CD4-positive, alpha-beta T cell treated with Interleukin-6 at 100 ng/mL for 8 hours (primary cell): ENCODE results near the gene KAT8.
"Not testable (repeated sequence)": the region's sequence is repeated elsewhere in the genome, so short reads cannot be mapped to it uniquely, and the experiment has no call there.

ENCODE experiments used
- DNase-seq: peaks from one replicate; pipeline ENCODE4 v3.0.0-alpha.2; 2020; ENCODE audit warnings: mixed read lengths, low spot score

Gene KAT8

GRCh38 chr16:31083981-31084380, 33.5 kb upstream of the KAT8 start:
- DNase-seq: no peak

GRCh38 chr16:31084584-31085302, 32.7 kb upstream of the KAT8 start:
- DNase-seq: no peak

GRCh38 chr16:31085411-31085810, 32.1 kb upstream of the KAT8 start:
- no peak for DNase-seq

- no peak for DNase-seq
Observed at GRCh38 chr16:31085873-31086628, 31.4 kb upstream of the KAT8 start.

- no peak for DNase-seq
Observed at GRCh38 chr16:31086629-31086906, 30.9 kb upstream of the KAT8 start.

GRCh38 chr16:31087481-31087880, 30.0 kb upstream of the KAT8 start:
- DNase-seq: no peak

- no peak for DNase-seq
Observed at GRCh38 chr16:31087971-31088370, 29.5 kb upstream of the KAT8 start.

GRCh38 chr16:31088459-31089183, 28.8 kb upstream of the KAT8 start, which contains the start of gene PRSS53:
Gene PRSS53 (minus strand): TSS chr16:31088943. CDS start chr16:31088809, 134 bp downstream.
- no peak for DNase-seq

- no peak for DNase-seq
Observed at GRCh38 chr16:31089199-31089598, 28.3 kb upstream of the KAT8 start.

- DNase-seq: no peak
Observed at GRCh38 chr16:31090540-31090939, 26.9 kb upstream of the KAT8 start.

- DNase-seq: no peak
Observed at GRCh38 chr16:31092330-31092729, 25.1 kb upstream of the KAT8 start.

- no peak for DNase-seq
Observed at GRCh38 chr16:31093132-31093703, 24.2 kb upstream of the KAT8 start.

- DNase-seq: no peak
Observed at GRCh38 chr16:31094088-31094423, 23.4 kb upstream of the KAT8 start.

GRCh38 chr16:31094424-31095120, 22.9 kb upstream of the KAT8 start, which contains the start of gene VKORC1:
Gene VKORC1 (minus strand): TSS chr16:31094797. CDS start chr16:31094729, 68 bp downstream.
- peak; percentile 88 for DNase-seq

GRCh38 chr16:31099860-31100638, 17.4 kb upstream of the KAT8 start:
- no peak for DNase-seq

- DNase-seq: not testable (repeated sequence)
Observed at GRCh38 chr16:31100876-31101641, 16.4 kb upstream of the KAT8 start.

- peak; percentile 67 for DNase-seq
Observed at GRCh38 chr16:31105677-31106213, 11.7 kb upstream of the KAT8 start.

GRCh38 chr16:31106509-31107464, 10.7 kb upstream of the KAT8 start:
- DNase-seq: no peak

- no peak for DNase-seq
Observed at GRCh38 chr16:31107465-31107867, 10.0 kb upstream of the KAT8 start.
